Vagina (tissue), 2 donors: ENCODE measurements around the gene MAST4. TPM values are rescaled to one million over a fixed set of nuclear protein-coding genes. Genes with fewer than 3 reads are reported as not detected.

Source experiments
- DNase-seq, 2 donors: peaks; one replicate each; pipeline ENCODE4 v3.0.0-alpha.2; 2017; ENCODE audit errors: extremely low spot score in 2 of 2
- H3K27ac ChIP-seq: fragments of 200-600 bp; sonication (generic); one replicate; pipeline ENCODE4 v1.5.1; 2019
- H3K27me3 ChIP-seq: fragments of 200-600 bp; sonication (generic); one replicate; pipeline ENCODE4 v1.5.1; 2019
- H3K36me3 ChIP-seq, 2 donors: fragments of 200-600 bp; sonication (generic); one replicate each; pipeline ENCODE4 v1.5.1; 2017 to 2019
- H3K4me1 ChIP-seq: fragments of 200-600 bp; sonication (generic); one replicate; pipeline ENCODE4 v1.5.1; 2019
- H3K4me3 ChIP-seq, 2 donors: fragments of 200-600 bp; sonication (generic); 1 replicate in 1 of 2; 2 replicates in 1 of 2; pipeline ENCODE4 v1.5.1; 2016 to 2019
- H3K9me3 ChIP-seq: fragments of 200-600 bp; sonication (generic); one replicate; pipeline ENCODE4 v1.5.1; 2019
- POLR2A ChIP-seq, 2 donors: fragments of 450-650 bp; IDR thresholded peaks; one replicate each; pipeline ENCODE4 v1.6.1; 2017; ENCODE audit warnings: antibody characterized with exemption in 2 of 2, mild to moderate bottlenecking in 2 of 2, moderate library complexity in 2 of 2
- POLR2AphosphoS5 ChIP-seq, 2 donors: sonication (generic); formaldehyde crosslinking; IDR thresholded peaks; one replicate each; pipeline ENCODE4 v1.9.0; 2017; ENCODE audit warnings: antibody characterized with exemption in 2 of 2, mild to moderate bottlenecking in 2 of 2, low read depth in 1 of 2; ENCODE audit not compliant: insufficient read depth in 1 of 2
- intact Hi-C: fragments of 100-400 bp; cut with DNase I; formaldehyde crosslinking; loops from one replicate; pipeline ENCODE4 v1.15.1; 2023
- total RNA-seq: library from RNA; depleted of rRNA; stranded (reverse); fragments of >200 nt; gene quantifications from one replicate; pipeline ENCODE4 v1.2.3, GENCODE V29; 2016
- TF ChIP-seq, protein P1 (sequence below), 3 experiments: fragments of 450-650 bp in 2 of 3; fragments of 200-600 bp in 1 of 3; sonication (generic) in 1 of 3; IDR thresholded peaks; one replicate each; pipeline ENCODE4 v1.5.1; 2017 to 2019; ENCODE audit warnings: antibody characterized with exemption in 3 of 3, mild to moderate bottlenecking in 2 of 3, moderate library complexity in 2 of 3

The MAST4 gene
- total RNA-seq, 1 donor from 2014 or later, result 85.9 TPM

GRCh38 chr5:66658516-66658915, 62.3 kb downstream of the MAST4 start:
- intact Hi-C loops, result no loop called here
- Histone ChIP-seq H3K9me3 (no peaks in the 10 kb centered on the region), H3K36me3 (no peaks in the 10 kb centered on the region), H3K27me3 (no peaks in the 10 kb centered on the region), H3K4me3 (no peak overlapping the region), H3K4me1 (peaks cover 8% of the 10 kb centered on the region), H3K27ac (no peak overlapping the region)
- no peak for TF ChIP-seq POLR2A (IDR thresholded peaks at IDR 0.05)
- TF ChIP-seq, protein P1, sequence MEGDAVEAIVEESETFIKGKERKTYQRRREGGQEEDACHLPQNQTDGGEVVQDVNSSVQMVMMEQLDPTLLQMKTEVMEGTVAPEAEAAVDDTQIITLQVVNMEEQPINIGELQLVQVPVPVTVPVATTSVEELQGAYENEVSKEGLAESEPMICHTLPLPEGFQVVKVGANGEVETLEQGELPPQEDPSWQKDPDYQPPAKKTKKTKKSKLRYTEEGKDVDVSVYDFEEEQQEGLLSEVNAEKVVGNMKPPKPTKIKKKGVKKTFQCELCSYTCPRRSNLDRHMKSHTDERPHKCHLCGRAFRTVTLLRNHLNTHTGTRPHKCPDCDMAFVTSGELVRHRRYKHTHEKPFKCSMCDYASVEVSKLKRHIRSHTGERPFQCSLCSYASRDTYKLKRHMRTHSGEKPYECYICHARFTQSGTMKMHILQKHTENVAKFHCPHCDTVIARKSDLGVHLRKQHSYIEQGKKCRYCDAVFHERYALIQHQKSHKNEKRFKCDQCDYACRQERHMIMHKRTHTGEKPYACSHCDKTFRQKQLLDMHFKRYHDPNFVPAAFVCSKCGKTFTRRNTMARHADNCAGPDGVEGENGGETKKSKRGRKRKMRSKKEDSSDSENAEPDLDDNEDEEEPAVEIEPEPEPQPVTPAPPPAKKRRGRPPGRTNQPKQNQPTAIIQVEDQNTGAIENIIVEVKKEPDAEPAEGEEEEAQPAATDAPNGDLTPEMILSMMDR (IDR thresholded peaks at IDR 0.05), result no peak
- TF ChIP-seq POLR2AphosphoS5 (IDR thresholded peaks at IDR 0.05; ENCODE audit: insufficient read depth in 1 of 2, low read depth in 1 of 2), result no peak
- no peak for DNase-seq

GRCh38 chr5:66659780-66660179, 63.6 kb downstream of the MAST4 start:
- H3K27ac ChIP-seq, result no peak overlapping the region
- H3K9me3 ChIP-seq, result no peaks in the 10 kb centered on the region
- peaks cover 8% of the 10 kb centered on the region for H3K4me1 ChIP-seq
- no peak overlapping the region for H3K4me3 ChIP-seq
- no peak for DNase-seq
- no peaks in the 10 kb centered on the region for H3K36me3 ChIP-seq
- TF ChIP-seq POLR2AphosphoS5 (IDR thresholded peaks at IDR 0.05; ENCODE audit: insufficient read depth in 1 of 2, low read depth in 1 of 2) (no peak), POLR2A (IDR thresholded peaks at IDR 0.05) (no peak)
- TF ChIP-seq, protein P1 (IDR thresholded peaks at IDR 0.05), result no peak
- no peaks in the 10 kb centered on the region for H3K27me3 ChIP-seq
- intact Hi-C loops, result no loop called here

- DNase-seq, result no peak
- peaks cover 8% of the 10 kb centered on the region for H3K4me1 ChIP-seq
- H3K27me3 ChIP-seq, result no peaks in the 10 kb centered on the region
- H3K27ac ChIP-seq, result no peak overlapping the region
- no peaks in the 10 kb centered on the region for H3K36me3 ChIP-seq
- intact Hi-C loops, result no loop called here
- H3K4me3 ChIP-seq, result no peak overlapping the region
- H3K9me3 ChIP-seq, result no peaks in the 10 kb centered on the region
- TF ChIP-seq, protein P1 (IDR thresholded peaks at IDR 0.05), result no peak
- no peak for TF ChIP-seq POLR2A (IDR thresholded peaks at IDR 0.05)
- TF ChIP-seq POLR2AphosphoS5 (IDR thresholded peaks at IDR 0.05; ENCODE audit: insufficient read depth in 1 of 2, low read depth in 1 of 2), result no peak
Observed at GRCh38 chr5:66660396-66660795, 64.2 kb downstream of the MAST4 start.

GRCh38 chr5:66661149-66661548, 65.0 kb downstream of the MAST4 start:
- no peak for DNase-seq
- TF ChIP-seq, protein P1 (IDR thresholded peaks at IDR 0.05), result no peak
- H3K4me1 ChIP-seq, result peaks cover 8% of the 10 kb centered on the region
- H3K4me3 ChIP-seq, result no peak overlapping the region
- no peaks in the 10 kb centered on the region for H3K36me3 ChIP-seq
- intact Hi-C loops, result no loop called here
- no peak overlapping the region for H3K27ac ChIP-seq
- H3K9me3 ChIP-seq, result no peaks in the 10 kb centered on the region
- no peaks in the 10 kb centered on the region for H3K27me3 ChIP-seq

GRCh38 chr5:66666778-66667177, 70.6 kb downstream of the MAST4 start:
- TF ChIP-seq POLR2AphosphoS5 (IDR thresholded peaks at IDR 0.05; ENCODE audit: insufficient read depth in 1 of 2, low read depth in 1 of 2) (no peak), POLR2A (IDR thresholded peaks at IDR 0.05) (no peak)
- TF ChIP-seq, protein P1 (IDR thresholded peaks at IDR 0.05), result no peak
- intact Hi-C loops, result no loop called here
- no peaks in the 10 kb centered on the region for H3K9me3 ChIP-seq
- peaks cover 2% of the 10 kb centered on the region for H3K4me1 ChIP-seq
- H3K27me3 ChIP-seq, result no peaks in the 10 kb centered on the region
- H3K4me3 ChIP-seq, result no peak overlapping the region
- H3K36me3 ChIP-seq, result no peaks in the 10 kb centered on the region
- no peak overlapping the region for H3K27ac ChIP-seq
- DNase-seq, result no peak
